CD4-positive, alpha-beta T cell treated with Interleukin-15 for 4 hours (primary cell): ENCODE measurements around the gene VSTM4.

Experiments used
- DNase-seq: peaks from one replicate; pipeline ENCODE4 v3.0.0-alpha.2; 2020; ENCODE audit warnings: low spot score

VSTM4 gene

GRCh38 chr10:49005270-49005669 is 110.1 kb downstream of the VSTM4 start:
- no peak for DNase-seq

DNA sequence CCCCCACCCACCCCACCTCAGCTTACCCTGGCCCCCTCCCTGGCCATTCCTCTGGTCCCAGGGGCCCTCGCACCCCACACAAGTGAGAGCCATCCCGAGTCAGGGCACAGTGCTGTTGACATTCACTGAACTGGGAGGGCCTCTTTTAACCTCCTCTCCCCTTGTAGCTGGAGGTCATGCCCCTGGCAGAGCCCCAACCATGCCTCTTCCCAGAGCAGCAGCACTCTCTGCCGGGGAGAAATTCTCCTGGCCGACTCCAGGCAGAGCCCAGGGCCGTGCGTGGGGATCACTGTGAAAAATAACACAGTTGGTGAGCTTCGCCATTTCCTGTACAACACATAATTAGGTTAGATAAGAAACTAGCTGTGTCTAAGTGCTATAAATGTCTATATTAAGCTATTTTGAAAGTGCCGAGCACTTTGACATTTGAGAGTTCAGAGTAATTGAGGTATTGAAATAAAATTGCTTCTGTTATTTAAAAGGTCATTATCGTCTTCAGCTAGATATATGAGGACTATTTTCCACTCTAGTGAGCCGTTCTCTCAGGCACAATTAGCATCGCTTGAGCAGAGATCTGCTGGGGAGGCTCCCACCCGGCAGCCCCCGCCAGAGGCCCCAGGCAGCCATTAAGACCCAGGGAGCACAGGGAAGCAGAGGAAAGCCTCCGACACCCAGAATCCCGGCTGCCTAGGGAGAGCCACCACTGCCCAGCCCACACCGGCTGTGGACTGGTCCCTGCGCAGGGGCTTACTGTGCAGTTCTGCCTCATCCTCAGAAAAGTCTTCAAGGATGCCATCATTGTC is 113.3 kb downstream of the VSTM4 start:
- no peak for DNase-seq

DNA sequence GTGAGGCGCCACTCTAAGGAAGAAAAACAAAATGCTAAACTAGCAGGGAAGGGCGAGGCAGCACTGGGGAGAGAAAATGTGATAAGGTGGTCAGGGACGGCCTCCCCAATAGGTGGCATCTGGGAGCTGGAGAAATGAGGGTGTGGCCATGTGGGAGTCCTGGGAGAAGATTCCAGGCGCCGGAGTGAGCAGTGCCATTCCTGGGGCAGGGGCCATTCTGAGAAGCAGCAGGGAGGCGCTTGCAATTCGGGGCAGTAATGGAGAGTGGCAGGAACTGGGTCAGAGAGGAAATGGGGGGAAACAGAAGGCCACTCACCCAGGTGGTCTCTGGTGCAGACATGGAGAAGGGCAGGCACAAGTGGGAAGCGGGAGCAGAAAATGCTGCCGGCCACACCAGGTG is 113.9 kb downstream of the VSTM4 start:
- DNase-seq: no peak

GRCh38 chr10:49000437-49001398 is 114.6 kb downstream of the VSTM4 start:
- DNase-seq: no peak

DNA sequence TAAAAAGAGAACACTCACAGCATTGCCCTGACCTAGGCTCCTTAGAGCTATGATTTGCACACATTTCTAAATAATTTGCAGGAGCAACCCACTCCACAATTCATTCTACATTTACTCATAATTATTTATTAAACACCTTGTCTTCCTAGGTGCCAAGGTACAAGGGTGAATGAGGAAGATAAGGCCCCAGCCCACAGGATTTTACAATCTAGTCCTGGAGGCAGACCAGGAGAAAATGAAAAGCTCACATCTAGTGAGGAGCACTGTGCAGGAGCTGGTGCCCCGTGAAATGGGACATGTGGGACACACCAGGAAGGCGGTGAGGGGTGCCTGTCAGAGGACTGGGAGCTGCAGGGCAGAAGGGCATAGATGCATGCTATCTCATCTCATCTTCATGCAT is 116.0 kb downstream of the VSTM4 start:
- DNase-seq: no peak

- DNase-seq: no peak
These were observed 119.0 kb downstream of the VSTM4 start for GRCh38 chr10:48996329-48996728.

- no peak for DNase-seq
These were observed 121.7 kb downstream of the VSTM4 start for GRCh38 chr10:48993627-48994026.

- no peak for DNase-seq
These were observed 125.1 kb downstream of the VSTM4 start for GRCh38 chr10:48990226-48990625.

DNA sequence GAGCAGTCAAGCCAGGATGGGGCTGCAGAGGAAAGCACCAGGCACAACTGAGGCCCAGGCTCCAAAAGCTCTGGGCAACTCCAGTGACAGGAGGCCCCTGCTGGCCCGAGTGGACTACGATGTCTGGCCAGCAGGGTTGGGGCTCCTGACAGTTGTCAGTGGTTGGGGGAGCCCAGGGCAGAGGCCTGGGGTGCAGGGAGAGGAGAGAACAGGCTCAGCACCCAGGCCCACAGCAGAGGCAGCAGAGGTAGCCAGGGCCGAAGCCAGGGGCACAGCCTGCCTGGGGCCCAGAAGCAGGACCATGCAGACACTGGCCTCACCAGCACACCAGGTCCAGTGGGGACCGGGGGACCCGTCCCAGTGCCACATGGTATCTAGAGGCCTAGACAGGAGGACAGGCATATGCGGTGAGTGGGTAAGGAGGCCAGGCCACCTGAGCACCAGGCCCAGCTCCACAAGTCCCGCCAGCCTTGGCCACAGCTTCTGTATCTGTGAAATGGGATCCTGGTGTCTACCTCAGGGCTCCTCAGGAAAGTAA is 129.6 kb downstream of the VSTM4 start:
- no peak for DNase-seq

DNA sequence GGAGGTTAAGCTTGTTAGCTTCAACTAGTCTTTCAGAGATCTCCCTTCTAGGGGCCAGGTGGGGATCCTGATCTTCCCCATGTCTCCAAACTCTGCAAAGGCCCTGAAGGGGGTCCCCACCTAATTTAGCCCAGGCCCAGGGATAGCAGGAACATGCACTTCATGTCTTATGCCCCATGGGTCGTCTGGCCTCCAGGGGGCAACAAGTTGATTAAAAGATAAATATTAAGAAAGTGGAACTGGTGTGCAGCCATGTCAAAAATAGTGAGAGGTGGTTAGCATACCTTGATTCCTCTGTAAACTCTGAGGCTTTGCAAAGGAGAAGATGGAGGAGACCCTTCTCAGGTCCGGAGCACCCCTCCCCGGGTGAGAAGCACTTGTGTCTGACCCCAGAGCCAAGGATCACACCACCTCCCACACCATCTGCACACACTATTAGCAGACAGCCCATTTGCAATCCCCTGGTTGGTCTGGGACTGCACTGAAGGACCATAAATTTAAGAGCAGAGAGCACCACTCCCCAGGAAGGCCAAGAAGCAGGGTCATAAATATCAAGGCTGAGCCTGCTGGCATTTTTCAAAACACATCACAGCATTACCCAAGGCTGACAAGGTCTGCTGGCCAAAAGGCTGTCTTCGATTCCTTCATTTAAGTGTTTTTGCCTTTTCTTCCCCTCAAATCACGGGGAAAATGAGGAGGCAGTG is 131.5 kb downstream of the VSTM4 start:
- no peak for DNase-seq

DNA sequence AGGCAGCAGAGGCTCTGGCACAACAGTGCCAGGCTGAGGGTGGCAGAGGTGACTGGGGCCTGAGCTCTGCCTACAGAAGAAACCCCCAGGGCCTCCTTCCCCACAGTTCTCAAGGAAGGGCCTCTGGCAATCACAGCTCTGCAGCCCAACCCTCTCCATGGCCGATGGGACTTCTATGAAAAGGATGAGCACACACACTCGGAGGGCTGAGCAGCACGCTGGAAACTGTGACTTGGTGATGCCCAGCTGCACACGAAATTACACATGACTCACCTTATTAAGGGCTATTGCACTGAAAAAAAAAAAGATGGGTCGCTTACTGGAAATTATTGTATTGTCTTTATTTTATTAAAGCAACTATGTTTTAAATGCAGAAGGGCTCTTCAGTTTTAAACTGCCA is 132.7 kb downstream of the VSTM4 start:
- no peak for DNase-seq

- peak; percentile 6 for DNase-seq
These were observed 133.9 kb downstream of the VSTM4 start for GRCh38 chr10:48981310-48981907.

DNA sequence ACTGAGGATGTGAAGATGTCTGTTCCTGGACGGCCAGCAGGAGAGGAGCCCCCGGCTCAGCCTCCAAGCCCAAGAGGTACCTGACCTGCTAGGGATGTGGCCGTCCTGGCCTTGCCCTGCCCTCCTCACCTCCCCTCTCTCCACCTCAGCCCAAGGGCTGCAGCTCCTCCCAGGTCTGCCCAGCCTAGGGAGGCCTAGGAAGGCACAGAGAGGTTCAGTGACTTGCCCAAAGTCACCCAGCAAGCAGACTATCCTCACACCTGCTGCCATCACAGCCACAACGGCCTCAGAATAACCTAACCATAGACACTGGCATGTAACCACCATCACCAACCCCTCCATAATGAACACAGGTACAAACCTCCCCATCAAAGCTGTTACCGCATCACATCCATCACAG is 137.0 kb downstream of the VSTM4 start:
- no peak for DNase-seq

DNA sequence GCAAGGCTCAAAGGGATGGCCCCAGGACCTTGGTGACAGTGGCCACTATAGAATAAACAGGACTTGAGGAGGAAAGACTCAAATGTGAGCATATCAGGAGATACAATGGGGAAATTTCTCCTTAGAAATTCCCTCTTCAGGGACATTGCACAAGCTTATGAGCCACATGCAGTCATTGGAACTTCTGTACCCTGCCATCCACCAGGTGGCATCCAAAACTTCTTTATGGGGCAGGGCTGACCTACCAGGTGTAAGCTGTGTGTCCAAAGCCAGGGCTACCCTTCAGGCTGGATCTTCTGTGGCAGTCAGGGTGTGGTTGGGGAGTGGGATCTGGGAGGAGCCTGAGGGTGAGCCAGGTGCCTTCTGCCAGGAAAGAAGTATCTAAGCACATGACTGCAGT is 139.1 kb downstream of the VSTM4 start:
- no peak for DNase-seq

GRCh38 chr10:48974510-48975156 is 140.7 kb downstream of the VSTM4 start:
- DNase-seq: no peak

GRCh38 chr10:48973065-48973464 is 142.3 kb downstream of the VSTM4 start:
- no peak for DNase-seq

DNA sequence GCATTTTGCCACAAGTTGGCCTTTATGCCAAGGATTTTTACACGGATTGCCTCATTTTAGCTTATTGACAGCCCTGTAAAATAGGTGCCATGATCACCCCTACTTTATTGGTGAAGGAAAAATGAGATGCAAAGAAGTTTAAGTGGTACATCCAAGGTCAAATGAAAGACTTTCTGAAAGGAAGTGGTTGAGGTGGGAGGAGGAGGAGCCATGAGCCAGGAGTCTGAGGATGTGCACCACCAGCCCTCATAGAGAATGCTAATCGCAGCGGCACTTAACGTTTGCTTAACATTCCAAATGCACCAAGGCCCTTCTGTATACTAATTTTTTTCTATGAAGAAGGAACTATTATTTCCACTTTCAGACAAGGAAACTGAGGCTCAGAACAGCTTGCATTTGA is 144.7 kb downstream of the VSTM4 start:
- no peak for DNase-seq

DNA sequence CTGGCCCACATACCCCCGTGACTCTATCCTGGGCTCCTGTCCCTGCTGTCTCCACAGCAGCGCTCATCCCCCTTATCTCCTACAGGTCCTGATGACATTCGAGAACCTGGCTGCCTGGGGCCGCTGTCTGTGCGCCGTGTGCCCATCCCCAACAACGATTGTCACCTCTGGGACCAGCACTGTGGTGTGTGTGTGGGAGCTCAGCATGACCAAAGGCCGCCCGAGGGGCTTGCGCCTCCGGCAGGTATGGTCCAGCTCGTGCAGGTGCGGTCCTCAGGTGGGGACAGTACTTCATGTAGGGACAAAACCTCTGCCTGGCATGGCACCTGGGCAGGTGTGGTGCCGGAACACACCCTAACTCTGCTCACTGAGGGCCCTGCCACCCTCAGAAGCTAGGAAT is 145.3 kb downstream of the VSTM4 start:
- DNase-seq: no peak

GRCh38 chr10:48968036-48968435 is 147.3 kb downstream of the VSTM4 start:
- DNase-seq: no peak

GRCh38 chr10:48965460-48965859 is 149.9 kb downstream of the VSTM4 start:
- no peak for DNase-seq
